Endothelial cell (in vitro differentiated cells): Measurements from ENCODE around the gene AAK1. TPM values are rescaled to one million over a fixed set of nuclear protein-coding genes. Genes with fewer than 3 reads are reported as not detected.

Source experiments
- DNase-seq: peaks from one replicate; pipeline ENCODE4 v3.0.0; 2021; ENCODE audit warnings: low spot score
- H3K27ac Mint-ChIP-seq: one replicate; pipeline ENCODE4 v1.8.0; 2021; ENCODE audit warnings: mixed read lengths, inconsistent platforms; ENCODE audit not compliant: unreplicated experiment
- H3K27me3 Mint-ChIP-seq: one replicate; pipeline ENCODE4 v1.8.0; 2021; ENCODE audit warnings: mild to moderate bottlenecking, moderate library complexity, mixed read lengths, inconsistent platforms; ENCODE audit not compliant: unreplicated experiment
- H3K36me3 Mint-ChIP-seq: one replicate; pipeline ENCODE4 v1.8.0; 2021; ENCODE audit warnings: mild to moderate bottlenecking, low read depth, mixed read lengths, inconsistent platforms; ENCODE audit not compliant: unreplicated experiment
- H3K4me1 Mint-ChIP-seq: one replicate; pipeline ENCODE4 v1.8.0; 2021; ENCODE audit warnings: mild to moderate bottlenecking, mixed read lengths, inconsistent platforms; ENCODE audit not compliant: unreplicated experiment
- H3K4me3 Mint-ChIP-seq: one replicate; pipeline ENCODE4 v1.8.0; 2021; ENCODE audit warnings: mild to moderate bottlenecking, mixed read lengths, inconsistent platforms; ENCODE audit not compliant: unreplicated experiment
- H3K9me3 Mint-ChIP-seq: one replicate; pipeline ENCODE4 v1.8.0; 2021; ENCODE audit warnings: mixed read lengths, inconsistent platforms; ENCODE audit not compliant: unreplicated experiment
- CTCF ChIP-seq: fragments of 200-600 bp; sonication (generic); IDR thresholded peaks from one replicate; pipeline ENCODE4 v1.5.0; 2021; ENCODE audit warnings: antibody characterized with exemption; ENCODE audit not compliant: unreplicated experiment
- total RNA-seq: library from RNA; stranded (reverse); fragmentation: NEBNext Ultra II Directional; extraction: Animal tissue kit (Norgen Biotek cat#: 25700); gene quantifications from one replicate; pipeline ENCODE4 v1.2.1, GENCODE V29; 2021; ENCODE audit not compliant: unreplicated experiment

AAK1 gene
- total RNA-seq, 1 donor from 2014 or later, result 144 TPM

GRCh38 chr2:69687971-69688611, 44.6 kb upstream of the AAK1 start:
- TF ChIP-seq CTCF, result no peak
- Mint-ChIP-seq H3K9me3 (no peaks in the 10 kb centered on the region), H3K4me3 (no peak overlapping the region), H3K27me3 (no peaks in the 10 kb centered on the region), H3K27ac (peak overlapping the region; percentile 21), H3K4me1 (peaks cover 40% of the 10 kb centered on the region), H3K36me3 (no peaks in the 10 kb centered on the region)
- no peak for DNase-seq

GRCh38 chr2:69686813-69687212, 43.3 kb upstream of the AAK1 start:
- H3K4me3 Mint-ChIP-seq, result no peak overlapping the region
- H3K27me3 Mint-ChIP-seq, result no peaks in the 10 kb centered on the region
- H3K27ac Mint-ChIP-seq, result no peak overlapping the region
- no peak for TF ChIP-seq CTCF
- no peaks in the 10 kb centered on the region for H3K9me3 Mint-ChIP-seq
- DNase-seq, result no peak
- no peaks in the 10 kb centered on the region for H3K36me3 Mint-ChIP-seq
- peaks cover 43% of the 10 kb centered on the region for H3K4me1 Mint-ChIP-seq

- Mint-ChIP-seq H3K27me3 (no peaks in the 10 kb centered on the region), H3K9me3 (no peaks in the 10 kb centered on the region), H3K27ac (peak overlapping the region; percentile 100), H3K4me1 (peaks cover 51% of the 10 kb centered on the region), H3K4me3 (no peak overlapping the region), H3K36me3 (no peaks in the 10 kb centered on the region)
- no peak for TF ChIP-seq CTCF
- no peak for DNase-seq
Observed at GRCh38 chr2:69685321-69686048, 41.9 kb upstream of the AAK1 start.

GRCh38 chr2:69683170-69683971, 39.8 kb upstream of the AAK1 start:
- Mint-ChIP-seq H3K27me3 (no peaks in the 10 kb centered on the region), H3K4me1 (peaks cover 51% of the 10 kb centered on the region), H3K27ac (peak overlapping the region; percentile 100), H3K36me3 (no peaks in the 10 kb centered on the region), H3K9me3 (no peaks in the 10 kb centered on the region), H3K4me3 (peak overlapping the region; percentile 72)
- TF ChIP-seq CTCF, result no peak
- peak; percentile 34 for DNase-seq
